ENCODE data around the gene ALCAM.

Gene ALCAM

DNA sequence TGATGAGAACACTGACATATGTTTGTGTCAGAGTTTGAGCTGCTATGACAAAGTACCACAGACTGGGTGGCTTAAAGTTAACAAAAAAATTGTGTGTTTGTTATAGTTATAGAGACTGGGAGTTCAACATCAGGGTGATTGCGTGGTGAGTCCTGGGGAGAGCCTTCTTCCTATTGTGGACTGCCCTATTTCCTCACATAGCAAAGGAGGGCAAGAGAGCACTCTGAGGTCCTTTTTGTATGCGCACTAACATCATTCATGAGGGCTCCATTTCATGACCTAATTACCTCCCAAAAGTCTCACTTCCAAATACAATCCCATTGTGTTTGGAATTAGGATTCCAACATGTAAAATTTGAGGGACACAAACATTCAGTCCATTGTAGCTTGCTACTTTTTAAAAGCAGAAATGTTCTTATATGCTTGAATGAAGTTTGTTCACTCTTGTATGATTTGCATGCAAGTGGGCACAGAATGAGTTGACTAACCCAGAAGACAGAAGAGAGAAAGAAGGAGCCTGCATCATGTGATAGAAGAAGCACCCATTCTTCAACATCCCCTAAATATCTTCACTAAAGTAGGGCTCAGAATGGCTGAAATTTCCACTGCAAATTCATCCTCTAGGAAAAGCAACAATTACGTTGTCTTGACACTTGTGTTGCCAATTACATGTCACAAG lies 18.9 kb upstream of the ALCAM start:
- H3K4me3 ChIP-seq (replicated peaks; ENCODE audit: low read depth, low read length): no peak overlapping the region
- DNase-seq (ENCODE audit: low read depth): no peak
- TF ChIP-seq CTCF (IDR thresholded peaks at IDR 0.05; ENCODE audit: low read length, missing control alignments): no peak

DNA sequence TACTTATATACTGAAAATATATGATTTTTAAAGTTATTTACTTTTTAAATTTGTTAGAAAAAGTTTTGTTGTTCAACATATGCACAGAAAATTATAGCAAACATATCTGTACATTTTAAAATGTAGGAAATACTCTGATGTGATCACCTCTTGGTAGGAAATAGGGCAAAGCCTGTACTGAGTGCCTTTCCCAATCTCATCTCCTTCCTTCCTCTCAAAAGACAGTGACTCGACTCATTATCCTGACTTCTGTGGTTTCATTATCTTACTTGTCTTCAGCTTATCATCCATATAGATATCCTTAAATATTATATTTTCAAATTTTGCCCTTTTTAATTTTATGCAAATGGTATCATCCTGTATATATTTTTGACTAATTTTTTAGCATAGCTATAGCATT lies 18.4 kb upstream of the ALCAM start:
- DNase-seq (ENCODE audit: low read depth): no peak
- no peak for TF ChIP-seq CTCF (IDR thresholded peaks at IDR 0.05; ENCODE audit: low read length, missing control alignments)
- H3K4me3 ChIP-seq (replicated peaks; ENCODE audit: low read depth, low read length): no peak overlapping the region

DNA sequence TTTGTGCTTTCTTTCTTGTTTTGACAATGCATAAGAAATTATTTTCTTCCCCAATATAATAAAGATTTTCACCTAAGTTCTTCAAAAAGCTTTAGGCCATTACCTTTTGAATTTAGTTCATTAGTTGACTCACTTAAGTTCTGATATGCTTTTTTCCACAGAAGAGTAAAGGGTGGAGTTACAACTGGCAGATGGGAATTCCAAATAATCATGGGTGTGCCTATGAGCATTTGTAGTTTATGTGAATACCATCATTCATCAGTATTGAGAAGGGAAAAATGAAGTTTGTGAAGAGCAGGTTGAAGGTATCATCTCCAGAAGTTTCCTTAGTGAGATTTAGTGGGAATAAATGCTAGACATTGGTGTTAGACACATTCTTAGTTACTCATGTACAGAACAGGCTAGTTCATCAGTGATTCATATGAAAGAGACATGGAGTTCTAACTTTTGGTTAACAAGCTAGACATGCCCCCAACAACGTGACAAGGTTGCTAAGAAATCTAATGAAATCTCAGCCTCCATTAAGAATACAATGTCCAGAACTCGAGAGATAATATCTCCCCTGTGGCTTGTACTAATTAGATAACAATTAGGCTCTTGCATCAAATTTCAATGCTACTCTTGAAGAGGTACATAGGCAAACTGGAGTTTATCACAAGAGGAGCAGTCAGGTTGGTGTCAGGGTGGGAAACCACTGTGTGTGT lies 16.9 kb upstream of the ALCAM start:
- DNase-seq (ENCODE audit: low read depth): no peak
- no peak overlapping the region for H3K4me3 ChIP-seq (replicated peaks; ENCODE audit: low read depth, low read length)
- no peak for TF ChIP-seq CTCF (IDR thresholded peaks at IDR 0.05; ENCODE audit: low read length, missing control alignments)

DNA sequence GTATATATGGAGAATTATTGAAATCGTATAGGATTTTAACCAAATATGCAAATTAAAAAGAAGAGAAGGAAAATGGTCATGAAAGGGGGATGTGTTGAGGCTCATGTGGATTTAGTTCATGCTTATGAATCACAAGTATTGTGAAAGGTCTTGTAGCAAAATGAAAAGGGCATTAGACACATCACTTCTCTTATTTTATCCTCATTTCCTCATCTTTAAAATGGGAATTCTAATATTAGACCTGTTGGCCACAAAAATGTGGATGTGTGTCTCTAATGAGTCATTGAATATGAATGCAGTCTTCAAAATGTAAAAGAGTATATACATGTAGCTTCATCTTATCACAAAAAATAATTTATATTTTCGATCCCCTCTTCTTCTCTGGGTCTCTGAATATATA lies 14.9 kb upstream of the ALCAM start:
- TF ChIP-seq CTCF (IDR thresholded peaks at IDR 0.05; ENCODE audit: low read length, missing control alignments): no peak
- peak; percentile 58 for DNase-seq (ENCODE audit: low read depth)
- H3K4me3 ChIP-seq (replicated peaks; ENCODE audit: low read depth, low read length): no peak overlapping the region

- no peak for DNase-seq (ENCODE audit: low read depth)
- H3K4me3 ChIP-seq (replicated peaks; ENCODE audit: low read depth, low read length): no peak overlapping the region
- no peak for TF ChIP-seq CTCF (IDR thresholded peaks at IDR 0.05; ENCODE audit: low read length, missing control alignments)
Observed at GRCh38 chr3:105352976-105353375, 13.7 kb upstream of the ALCAM start.

GRCh38 chr3:105353485-105354161 lies 13.1 kb upstream of the ALCAM start:
- no peak for TF ChIP-seq CTCF (IDR thresholded peaks at IDR 0.05; ENCODE audit: low read length, missing control alignments)
- peak overlapping the region; percentile 38 for H3K4me3 ChIP-seq (replicated peaks; ENCODE audit: low read depth, low read length)
- DNase-seq (ENCODE audit: low read depth): no peak
